ENCODE data around the gene TMEM219.
A peak's percentile ranks its signal among the peaks of the same experiment; 100 is the strongest.

The TMEM219 gene

GRCh38 chr16:29978081-29978480, 16.2 kb downstream of the TMEM219 start:
- H3K9me3 ChIP-seq (ENCODE audit: control insufficient read depth in 5 of 5, low read length in 5 of 5), result no peaks in the 10 kb centered on the region
- H3K4me1 ChIP-seq (ENCODE audit: control insufficient read depth in 5 of 5, insufficient read depth in 5 of 5, low read length in 5 of 5), result peaks cover 17 to 88% (median 38%) of the 10 kb centered on the region in 5 donors
- no peaks in the 10 kb centered on the region for H3K27me3 ChIP-seq (ENCODE audit: control insufficient read depth in 5 of 5, insufficient read depth in 4 of 5, low read length in 5 of 5)
- peak overlapping the region in 4 of 5 donors; percentile 7 to 98 (median 88) for H3K4me3 ChIP-seq (ENCODE audit: low read depth in 1 of 5, low read length in 5 of 5)
- peaks cover 15 to 57% (median 53%) of the 10 kb centered on the region in 5 donors for H3K36me3 ChIP-seq (ENCODE audit: control insufficient read depth in 5 of 5, insufficient read depth in 5 of 5, low read length in 5 of 5)
- peak overlapping the region in 1 of 5 donors; percentile 86 for H3K9ac ChIP-seq (ENCODE audit: low read length in 5 of 5)
- H3K27ac ChIP-seq (ENCODE audit: low read depth, low read length), result peak overlapping the region; percentile 71

- Histone ChIP-seq H3K36me3 (ENCODE audit: control insufficient read depth in 5 of 5, insufficient read depth in 5 of 5, low read length in 5 of 5) (peaks cover 15 to 64% (median 59%) of the 10 kb centered on the region in 5 donors), H3K9ac (ENCODE audit: low read length in 5 of 5) (peak overlapping the region in 3 of 5 donors; percentile 10 to 86 (median 14)), H3K27me3 (ENCODE audit: control insufficient read depth in 5 of 5, insufficient read depth in 4 of 5, low read length in 5 of 5) (no peaks in the 10 kb centered on the region), H3K4me3 (ENCODE audit: low read depth in 1 of 5, low read length in 5 of 5) (peak overlapping the region in 4 of 5 donors; percentile 7 to 98 (median 88)), H3K27ac (ENCODE audit: low read depth, low read length) (peak overlapping the region; percentile 71), H3K9me3 (ENCODE audit: control insufficient read depth in 5 of 5, low read length in 5 of 5) (no peaks in the 10 kb centered on the region), H3K4me1 (ENCODE audit: control insufficient read depth in 5 of 5, insufficient read depth in 5 of 5, low read length in 5 of 5) (peaks cover 17 to 85% (median 35%) of the 10 kb centered on the region in 5 donors)
Observed at GRCh38 chr16:29978564-29979270, 16.8 kb downstream of the TMEM219 start.

- no peak overlapping the region for H3K9ac ChIP-seq (ENCODE audit: low read length in 5 of 5)
- H3K27ac ChIP-seq (ENCODE audit: low read depth, low read length), result peak overlapping the region; percentile 9
- H3K27me3 ChIP-seq (ENCODE audit: control insufficient read depth in 5 of 5, insufficient read depth in 4 of 5, low read length in 5 of 5), result no peaks in the 10 kb centered on the region
- H3K4me1 ChIP-seq (ENCODE audit: control insufficient read depth in 5 of 5, insufficient read depth in 5 of 5, low read length in 5 of 5), result peaks cover 0 to 50% (median 6%) of the 10 kb centered on the region in 5 donors
- H3K36me3 ChIP-seq (ENCODE audit: control insufficient read depth in 5 of 5, insufficient read depth in 5 of 5, low read length in 5 of 5), result peaks cover 18 to 100% (median 99%) of the 10 kb centered on the region in 5 donors
- H3K9me3 ChIP-seq (ENCODE audit: control insufficient read depth in 5 of 5, low read length in 5 of 5), result no peaks in the 10 kb centered on the region
- H3K4me3 ChIP-seq (ENCODE audit: low read depth in 1 of 5, low read length in 5 of 5), result no peak overlapping the region
Observed at GRCh38 chr16:29982560-29983419, 20.9 kb downstream of the TMEM219 start.

- Histone ChIP-seq H3K4me1 (ENCODE audit: control insufficient read depth in 5 of 5, insufficient read depth in 5 of 5, low read length in 5 of 5) (peaks cover 0 to 42% (median 6%) of the 10 kb centered on the region in 5 donors), H3K27me3 (ENCODE audit: control insufficient read depth in 5 of 5, insufficient read depth in 4 of 5, low read length in 5 of 5) (no peaks in the 10 kb centered on the region), H3K27ac (ENCODE audit: low read depth, low read length) (no peak overlapping the region), H3K4me3 (ENCODE audit: low read depth in 1 of 5, low read length in 5 of 5) (no peak overlapping the region), H3K36me3 (ENCODE audit: control insufficient read depth in 5 of 5, insufficient read depth in 5 of 5, low read length in 5 of 5) (peaks cover 18 to 100% (median 99%) of the 10 kb centered on the region in 5 donors), H3K9ac (ENCODE audit: low read length in 5 of 5) (no peak overlapping the region), H3K9me3 (ENCODE audit: control insufficient read depth in 5 of 5, low read length in 5 of 5) (no peaks in the 10 kb centered on the region)
Observed at GRCh38 chr16:29983420-29984136, 21.7 kb downstream of the TMEM219 start.

GRCh38 chr16:29984137-29984763, 22.4 kb downstream of the TMEM219 start:
- Histone ChIP-seq H3K27me3 (ENCODE audit: control insufficient read depth in 5 of 5, insufficient read depth in 4 of 5, low read length in 5 of 5) (no peaks in the 10 kb centered on the region), H3K9ac (ENCODE audit: low read length in 5 of 5) (no peak overlapping the region), H3K4me3 (ENCODE audit: low read depth in 1 of 5, low read length in 5 of 5) (no peak overlapping the region), H3K36me3 (ENCODE audit: control insufficient read depth in 5 of 5, insufficient read depth in 5 of 5, low read length in 5 of 5) (peaks cover 18 to 100% (median 99%) of the 10 kb centered on the region in 5 donors), H3K27ac (ENCODE audit: low read depth, low read length) (no peak overlapping the region), H3K4me1 (ENCODE audit: control insufficient read depth in 5 of 5, insufficient read depth in 5 of 5, low read length in 5 of 5) (peaks cover 0 to 35% (median 6%) of the 10 kb centered on the region in 5 donors), H3K9me3 (ENCODE audit: control insufficient read depth in 5 of 5, low read length in 5 of 5) (no peaks in the 10 kb centered on the region)

GRCh38 chr16:29984764-29985147, 22.9 kb downstream of the TMEM219 start:
- no peaks in the 10 kb centered on the region for H3K9me3 ChIP-seq (ENCODE audit: control insufficient read depth in 5 of 5, low read length in 5 of 5)
- peaks cover 16 to 100% (median 99%) of the 10 kb centered on the region in 5 donors for H3K36me3 ChIP-seq (ENCODE audit: control insufficient read depth in 5 of 5, insufficient read depth in 5 of 5, low read length in 5 of 5)
- no peak overlapping the region for H3K9ac ChIP-seq (ENCODE audit: low read length in 5 of 5)
- H3K27me3 ChIP-seq (ENCODE audit: control insufficient read depth in 5 of 5, insufficient read depth in 4 of 5, low read length in 5 of 5), result no peaks in the 10 kb centered on the region
- H3K27ac ChIP-seq (ENCODE audit: low read depth, low read length), result no peak overlapping the region
- no peak overlapping the region for H3K4me3 ChIP-seq (ENCODE audit: low read depth in 1 of 5, low read length in 5 of 5)
- H3K4me1 ChIP-seq (ENCODE audit: control insufficient read depth in 5 of 5, insufficient read depth in 5 of 5, low read length in 5 of 5), result peaks cover 0 to 30% (median 6%) of the 10 kb centered on the region in 5 donors

- no peaks in the 10 kb centered on the region for H3K9me3 ChIP-seq (ENCODE audit: control insufficient read depth in 5 of 5, low read length in 5 of 5)
- no peak overlapping the region for H3K4me3 ChIP-seq (ENCODE audit: low read depth in 1 of 5, low read length in 5 of 5)
- no peak overlapping the region for H3K27ac ChIP-seq (ENCODE audit: low read depth, low read length)
- H3K4me1 ChIP-seq (ENCODE audit: control insufficient read depth in 5 of 5, insufficient read depth in 5 of 5, low read length in 5 of 5), result peaks cover 0 to 24% (median 3%) of the 10 kb centered on the region in 5 donors
- no peaks in the 10 kb centered on the region for H3K27me3 ChIP-seq (ENCODE audit: control insufficient read depth in 5 of 5, insufficient read depth in 4 of 5, low read length in 5 of 5)
- no peak overlapping the region for H3K9ac ChIP-seq (ENCODE audit: low read length in 5 of 5)
- H3K36me3 ChIP-seq (ENCODE audit: control insufficient read depth in 5 of 5, insufficient read depth in 5 of 5, low read length in 5 of 5), result peaks cover 12 to 100% (median 98%) of the 10 kb centered on the region in 5 donors
Observed at GRCh38 chr16:29985271-29985811, 23.5 kb downstream of the TMEM219 start.

GRCh38 chr16:29986231-29986630, 24.4 kb downstream of the TMEM219 start:
- no peaks in the 10 kb centered on the region for H3K9me3 ChIP-seq (ENCODE audit: control insufficient read depth in 5 of 5, low read length in 5 of 5)
- peaks cover 5 to 100% (median 99%) of the 10 kb centered on the region in 5 donors for H3K36me3 ChIP-seq (ENCODE audit: control insufficient read depth in 5 of 5, insufficient read depth in 5 of 5, low read length in 5 of 5)
- no peak overlapping the region for H3K9ac ChIP-seq (ENCODE audit: low read length in 5 of 5)
- H3K4me1 ChIP-seq (ENCODE audit: control insufficient read depth in 5 of 5, insufficient read depth in 5 of 5, low read length in 5 of 5), result peaks cover 0 to 20% (median 3%) of the 10 kb centered on the region in 5 donors
- H3K27me3 ChIP-seq (ENCODE audit: control insufficient read depth in 5 of 5, insufficient read depth in 4 of 5, low read length in 5 of 5), result no peaks in the 10 kb centered on the region
- H3K4me3 ChIP-seq (ENCODE audit: low read depth in 1 of 5, low read length in 5 of 5), result no peak overlapping the region
- no peak overlapping the region for H3K27ac ChIP-seq (ENCODE audit: low read depth, low read length)

GRCh38 chr16:29986931-29987330, 25.1 kb downstream of the TMEM219 start:
- Histone ChIP-seq H3K4me1 (ENCODE audit: control insufficient read depth in 5 of 5, insufficient read depth in 5 of 5, low read length in 5 of 5) (peaks cover 0 to 16% (median 5%) of the 10 kb centered on the region in 5 donors), H3K27me3 (ENCODE audit: control insufficient read depth in 5 of 5, insufficient read depth in 4 of 5, low read length in 5 of 5) (no peaks in the 10 kb centered on the region), H3K9me3 (ENCODE audit: control insufficient read depth in 5 of 5, low read length in 5 of 5) (no peaks in the 10 kb centered on the region)

More at GRCh38 chr16:29986931-29987330, 25.1 kb downstream of the TMEM219 start:
- peaks cover 3 to 100% (median 98%) of the 10 kb centered on the region in 5 donors for H3K36me3 ChIP-seq (ENCODE audit: control insufficient read depth in 5 of 5, insufficient read depth in 5 of 5, low read length in 5 of 5)
- no peak overlapping the region for H3K9ac ChIP-seq (ENCODE audit: low read length in 5 of 5)
- no peak overlapping the region for H3K27ac ChIP-seq (ENCODE audit: low read depth, low read length)
- H3K4me3 ChIP-seq (ENCODE audit: low read depth in 1 of 5, low read length in 5 of 5), result no peak overlapping the region

Data from subcutaneous abdominal adipose tissue (tissue), 5 donors.